A549 (cell line): ENCODE data around the gene FRMD1. TPM values are rescaled to one million over a fixed set of nuclear protein-coding genes. Genes with fewer than 3 reads are reported as not detected.

Experiments used
- ATAC-seq, 2 experiments: fragments of 200-7000 bp in 1 of 2; fragments of >200 bp in 1 of 2; cut with Nextera tagmentation in 1 of 2; cut with Tn5 transposase in 1 of 2; 3 replicates each; pipeline versions ENCODE4 v1.8.0 to v1.9.1; 2018 to 2020; ENCODE audit warnings: mild to moderate bottlenecking in 1 of 2, moderate library complexity in 1 of 2
- CTCF ChIA-PET: fragments of 300-600 bp; sonication (Branson Sonifier 250); formaldehyde crosslinking; extraction: SDS; loops from one replicate; lab custom pipeline; 2021; ENCODE audit warnings: antibody characterized with exemption, inconsistent platforms; lab: Yijun Ruan, JAX
- POLR2A ChIA-PET: fragments of 350-600 bp; formaldehyde crosslinking; extraction: SDS; loops from one replicate; lab custom pipeline; 2021; ENCODE audit warnings: antibody characterized with exemption, inconsistent platforms; lab: Yijun Ruan, JAX
- DNase-seq, 2 experiments: peaks; one replicate each; pipeline versions ENCODE4 v3.0.0 to v3.0.0-alpha.2; 2011 to 2016; ENCODE audit warnings: low read depth in 1 of 2, low spot score in 1 of 2
- FAIRE-seq: peaks from 2 replicates; lab custom pipeline; 2011; peaks lifted over from hg19 to GRCh38; lab: Jason Lieb, UNC
- H3K27ac ChIP-seq, 2 experiments: fragments of >200 bp; sonication (Bioruptor Twin); formaldehyde crosslinking; 3 replicates each; pipeline ENCODE4 v1.5.1; 2016 to 2017
- H3K4me1 ChIP-seq: fragments of >200 bp; sonication (Bioruptor Twin); formaldehyde crosslinking; 3 replicates; pipeline ENCODE4 v1.6.1; 2016
- H3K4me2 ChIP-seq: fragments of >200 bp; sonication (Bioruptor Twin); formaldehyde crosslinking; 3 replicates; pipeline ENCODE4 v1.6.1; 2016
- H3K4me3 ChIP-seq: fragments of >200 bp; sonication (Bioruptor Twin); formaldehyde crosslinking; 3 replicates; pipeline ENCODE4 v1.5.1; 2016
- H3K9me3 ChIP-seq: fragments of >200 bp; sonication (Bioruptor Twin); formaldehyde crosslinking; 3 replicates; pipeline ENCODE4 v1.6.1; 2016
- BHLHE40 ChIP-seq: IDR thresholded peaks from 2 replicates; pipeline ENCODE4 v1.6.1; 2012; ENCODE audit warnings: low read depth, low read length, inconsistent platforms
- CBX2 ChIP-seq: fragments of 200-600 bp; sonication (generic); IDR thresholded peaks from 2 replicates; pipeline ENCODE4 v1.6.1; 2016; ENCODE audit warnings: low read depth, mild to moderate bottlenecking, borderline replicate concordance
- CEBPB ChIP-seq, 2 experiments: fragments of >200 bp in 1 of 2; sonication (Bioruptor Twin) in 1 of 2; formaldehyde crosslinking in 1 of 2; IDR thresholded peaks; 2 replicates each; pipeline ENCODE4 v1.6.1; 2012 to 2016
- CHD4 ChIP-seq: fragments of 200-600 bp; sonication (generic); IDR thresholded peaks from 2 replicates; pipeline ENCODE4 v1.6.1; 2016; ENCODE audit warnings: antibody characterized with exemption, mild to moderate bottlenecking, borderline replicate concordance
- E2F6 ChIP-seq: IDR thresholded peaks from 2 replicates; pipeline ENCODE4 v1.6.1; 2012; ENCODE audit warnings: low read depth, borderline replicate concordance
- EHF ChIP-seq: fragments of 250-450 bp; sonication (Bioruptor Pico); IDR thresholded peaks from 2 replicates; pipeline ENCODE4 v1.5.0; 2020; ENCODE audit warnings: mild to moderate bottlenecking
- ELK1 ChIP-seq: fragments of 150-350 bp; IDR thresholded peaks from 2 replicates; pipeline ENCODE4 v1.6.1; 2014; ENCODE audit warnings: low read depth, mild to moderate bottlenecking, low read length
- EP300 ChIP-seq, 2 experiments: fragments of >200 bp; sonication (Bioruptor Twin); formaldehyde crosslinking; IDR thresholded peaks; 2 replicates in 1 of 2; 3 replicates in 1 of 2; pipeline ENCODE4 v1.6.1; 2016 to 2017
- ESRRA ChIP-seq: fragments of 150-350 bp; IDR thresholded peaks from 2 replicates; pipeline ENCODE4 v1.6.1; 2014; ENCODE audit warnings: mild to moderate bottlenecking, low read length, borderline replicate concordance
- FOSB ChIP-seq: fragments of 250-450 bp; sonication (Bioruptor Pico); IDR thresholded peaks from 2 replicates; pipeline ENCODE4 v1.5.0; 2020; ENCODE audit warnings: mild to moderate bottlenecking, moderate library complexity
- FOXS1 ChIP-seq: fragments of 250-450 bp; sonication (Bioruptor Pico); IDR thresholded peaks from 2 replicates; pipeline ENCODE4 v1.5.0; 2020; ENCODE audit warnings: mild to moderate bottlenecking, moderate library complexity
- GATA3 ChIP-seq: IDR thresholded peaks from 2 replicates; pipeline ENCODE4 v1.6.1; 2012; ENCODE audit warnings: borderline replicate concordance
- HDAC2 ChIP-seq: fragments of 200-600 bp; sonication (generic); IDR thresholded peaks from 2 replicates; pipeline ENCODE4 v1.6.1; 2016
- HES2 ChIP-seq: fragments of >200 bp; sonication (Bioruptor Twin); formaldehyde crosslinking; IDR thresholded peaks from 2 replicates; pipeline ENCODE4 v1.6.1; 2016
- HOXB13 ChIP-seq: fragments of 250-450 bp; sonication (Bioruptor Pico); IDR thresholded peaks from 2 replicates; pipeline ENCODE4 v1.5.0; 2020; ENCODE audit warnings: low read depth, mild to moderate bottlenecking, moderate library complexity
- HOXB5 ChIP-seq: fragments of 250-450 bp; sonication (Bioruptor Pico); IDR thresholded peaks from 2 replicates; pipeline ENCODE4 v1.5.0; 2020; ENCODE audit warnings: mild to moderate bottlenecking, moderate library complexity
- JUN ChIP-seq, 2 experiments: fragments of >200 bp; sonication (Bioruptor Twin); formaldehyde crosslinking; IDR thresholded peaks; 2 replicates in 1 of 2; 3 replicates in 1 of 2; pipeline ENCODE4 v1.6.1; 2016 to 2017
- JUNB ChIP-seq: fragments of >200 bp; sonication (Bioruptor Twin); formaldehyde crosslinking; IDR thresholded peaks from 2 replicates; pipeline ENCODE4 v1.6.1; 2016
- KDM1A ChIP-seq: fragments of 200-600 bp; sonication (generic); IDR thresholded peaks from 2 replicates; pipeline ENCODE4 v1.6.1; 2016; ENCODE audit warnings: low read depth, mild to moderate bottlenecking
- KDM5A ChIP-seq: fragments of 200-600 bp; sonication (generic); IDR thresholded peaks from 2 replicates; pipeline ENCODE4 v1.6.1; 2016; ENCODE audit warnings: antibody characterized with exemption, mild to moderate bottlenecking
- PHF8 ChIP-seq: fragments of 200-600 bp; sonication (generic); IDR thresholded peaks from 2 replicates; pipeline ENCODE4 v1.6.1; 2016; ENCODE audit warnings: low read depth, mild to moderate bottlenecking, antibody characterized with exemption, moderate library complexity, borderline replicate concordance
- RAD21 ChIP-seq, 2 experiments: fragments of >200 bp in 1 of 2; sonication (Bioruptor Twin) in 1 of 2; formaldehyde crosslinking in 1 of 2; IDR thresholded peaks in 1 of 2; conservative IDR thresholded peaks in 1 of 2; 2 replicates in 1 of 2; 3 replicates in 1 of 2; pipeline ENCODE4 v1.6.1; 2012 to 2018; ENCODE audit warnings: inconsistent platforms in 1 of 2
- REST ChIP-seq: fragments of 200-600 bp; sonication (generic); IDR thresholded peaks from 2 replicates; pipeline ENCODE4 v1.6.1; 2016; ENCODE audit warnings: antibody characterized with exemption, mild to moderate bottlenecking, moderate library complexity
- USF2 ChIP-seq: fragments of 450-650 bp; IDR thresholded peaks from 2 replicates; pipeline ENCODE4 v1.6.1; 2014; ENCODE audit warnings: antibody characterized with exemption
- ZFP36 ChIP-seq: fragments of 450-650 bp; IDR thresholded peaks from 2 replicates; pipeline ENCODE4 v1.6.1; 2014; ENCODE audit warnings: borderline replicate concordance; ENCODE audit not compliant: partially characterized antibody
- ZNF302 ChIP-seq: fragments of 250-450 bp; sonication (Bioruptor Pico); IDR thresholded peaks from 2 replicates; pipeline ENCODE4 v1.9.0; 2021; ENCODE audit warnings: inconsistent platforms, mild to moderate bottlenecking, moderate library complexity
- ZSCAN20 ChIP-seq: fragments of 250-450 bp; sonication (Bioruptor Pico); IDR thresholded peaks from 2 replicates; pipeline ENCODE4 v1.8.0; 2022; ENCODE audit warnings: mild to moderate bottlenecking, moderate library complexity
- WGBS: methylation state at CpG from one replicate; pipeline ENCODE4 v1.1.6; 2017; ENCODE audit errors: missing lambda C conversion rate; 5-methylcytosine and 5-hydroxymethylcytosine counted together
- polyA plus RNA-seq, 4 experiments: library from polyadenylated mRNA; depleted of rRNA in 3 of 4; stranded (reverse); fragments of >200 nt; fragmentation: RNase III in 1 of 4; extraction: RNeasy Plus Mini Kit Qiagen cat#74134 plus additional on column Dnase treatment in 1 of 4; gene quantifications; 2 replicates in 3 of 4; 3 replicates in 1 of 4; pipeline ENCODE4 v1.2.3, GENCODE V29; 2011 to 2017

The FRMD1 gene
- polyA plus RNA-seq, 2 of the 4 experiments (the other 2 are of a cell fraction), result not detected

- FAIRE-seq (no peak), DNase-seq (no peak), ATAC-seq (no peak)
- CTCF ChIA-PET, result interaction anchor here (1.3 kb wide), 1 partner anchor 10 kb away, joined by 3 read pairs; no protein-coding TSS in a partner anchor
- no peak overlapping the region for H3K4me2 ChIP-seq
- no peak overlapping the region for H3K4me3 ChIP-seq
- H3K4me1 ChIP-seq, result no peaks in the 10 kb centered on the region
- no peaks in the 10 kb centered on the region for H3K9me3 ChIP-seq
- 94% methylated on average over 8 of the region's 17 CpGs for WGBS
- POLR2A ChIA-PET, result no interaction called here
- H3K27ac ChIP-seq, result no peak overlapping the region
- TF ChIP-seq BHLHE40 (no peak), JUNB (no peak), ZFP36 (no peak), USF2 (no peak), PHF8 (no peak), ZNF302 (CRISPR knock-in tag) (no peak), FOSB (no peak)
Observed at GRCh38 chr6:168095171-168095691, 16.2 kb upstream of the FRMD1 start.

- DNase-seq, result no peak
- no peak for ATAC-seq
- 86% methylated on average over 10 of the region's 11 CpGs for WGBS
- POLR2A ChIA-PET, result no interaction called here
- no peak overlapping the region for H3K4me2 ChIP-seq
- no peak for TF ChIP-seq CEBPB (IDR thresholded peaks at IDR 0.05)
- no peak for TF ChIP-seq ESRRA
- TF ChIP-seq ZNF302 (CRISPR knock-in tag), result no peak
- no peak for TF ChIP-seq EP300 (IDR thresholded peaks at IDR 0.05)
- TF ChIP-seq JUN (IDR thresholded peaks at IDR 0.05), result no peak
- TF ChIP-seq KDM1A, result no peak
- no peak for TF ChIP-seq ZSCAN20 (CRISPR knock-in tag)
- no peak for TF ChIP-seq E2F6
- TF ChIP-seq GATA3, result no peak
- TF ChIP-seq, all 56 proteins: peak for 0
- Histone ChIP-seq H3K4me1 (no peaks in the 10 kb centered on the region), H3K27ac (no peak overlapping the region), H3K9me3 (no peaks in the 10 kb centered on the region), H3K4me3 (no peak overlapping the region)
- CTCF ChIA-PET, result interaction anchor here (1.3 kb wide), 1 partner anchor 12 kb away, joined by 3 read pairs; no protein-coding TSS in a partner anchor
- FAIRE-seq, result no peak
Observed at GRCh38 chr6:168093634-168094033, 14.6 kb upstream of the FRMD1 start.

GRCh38 chr6:168093071-168093505 lies 14.1 kb upstream of the FRMD1 start:
- FAIRE-seq (no peak), DNase-seq (no peak), ATAC-seq (no peak)
- Histone ChIP-seq H3K4me3 (no peak overlapping the region), H3K4me2 (no peak overlapping the region), H3K4me1 (no peaks in the 10 kb centered on the region), H3K9me3 (no peaks in the 10 kb centered on the region), H3K27ac (no peak overlapping the region)
- WGBS, result 43% methylated on average over 4 of the region's 12 CpGs
- no peak for TF ChIP-seq JUNB
- TF ChIP-seq CHD4, result no peak
- no peak for TF ChIP-seq KDM5A
- TF ChIP-seq ESRRA, result no peak
- no peak for TF ChIP-seq RAD21 (conservative IDR thresholded peaks at IDR 0.05 in 1 of 2, IDR thresholded peaks at IDR 0.05 in 1 of 2)
- no peak for TF ChIP-seq HDAC2
- no peak for TF ChIP-seq CBX2
- TF ChIP-seq FOXS1, result no peak
- TF ChIP-seq EHF (CRISPR knock-in tag), result no peak
- TF ChIP-seq GATA3, result no peak
- no peak for TF ChIP-seq ELK1
- no peak for TF ChIP-seq USF2
- no peak for TF ChIP-seq REST
- no peak for TF ChIP-seq HOXB5 (CRISPR knock-in tag)
- TF ChIP-seq HES2, result no peak
- no peak for TF ChIP-seq HOXB13 (CRISPR knock-in tag)
- ChIA-PET POLR2A (no interaction called here), CTCF (no interaction called here)
